HG03175 (cell line): ENCODE results near the gene YES1.
"Not testable (repeated sequence)": the region's sequence is repeated elsewhere in the genome, so short reads cannot be mapped to it uniquely, and the experiment has no call there.

Experiments used
- ATAC-seq: cut with Tn5 transposase; IDR thresholded peaks from one replicate; pipeline ENCODE4 v1.9.1; 2021; ENCODE audit warnings: mild to moderate bottlenecking, moderate library complexity; ENCODE audit not compliant: unreplicated experiment

YES1 gene

DNA sequence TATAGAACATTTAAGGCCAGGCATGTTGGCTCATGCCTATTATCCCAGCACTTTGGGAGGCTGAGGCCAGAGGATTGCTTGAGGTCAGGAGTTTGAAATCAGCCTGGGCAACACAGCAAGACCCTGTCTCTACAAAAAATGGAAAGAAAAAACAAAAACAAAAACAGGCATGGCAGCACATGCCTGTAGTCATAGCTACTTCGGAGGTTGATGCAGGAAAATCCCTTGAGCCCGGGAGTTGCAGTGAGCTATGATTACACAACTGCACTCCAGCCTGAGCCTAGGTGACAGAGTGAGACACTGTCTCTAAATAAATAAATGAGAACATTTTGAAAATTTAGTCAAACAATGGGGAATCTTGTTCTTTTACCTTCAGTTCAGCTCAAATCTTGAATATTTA is 12.1 kb upstream of the YES1 start:
- ATAC-seq: no peak

DNA sequence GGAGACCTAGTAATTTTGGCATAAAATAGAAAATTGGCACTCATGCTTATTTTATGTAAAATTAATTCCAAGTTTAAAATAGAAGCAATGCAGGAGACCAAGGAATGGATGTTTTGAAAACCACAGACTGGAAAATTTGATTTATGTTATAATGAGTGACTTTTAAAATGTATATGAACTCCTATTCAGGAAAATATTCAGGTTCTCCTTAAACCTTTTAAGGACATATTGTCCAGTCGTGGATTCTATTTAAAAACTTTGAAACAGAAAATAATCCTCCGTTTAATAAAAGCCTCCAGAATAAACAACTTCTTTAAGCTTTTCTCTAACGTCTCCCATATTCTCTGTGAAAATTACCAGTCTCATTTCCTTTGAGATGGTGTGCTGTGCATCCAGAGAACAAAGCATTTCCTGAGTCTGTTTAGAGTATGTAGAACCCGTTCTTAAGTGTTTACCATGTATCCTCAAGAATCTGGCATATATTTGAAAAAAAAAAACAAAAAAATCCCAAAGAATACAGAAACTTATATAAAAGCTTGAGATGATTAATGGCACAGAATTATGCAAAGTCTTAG is 8.6 kb upstream of the YES1 start:
- no peak for ATAC-seq

DNA sequence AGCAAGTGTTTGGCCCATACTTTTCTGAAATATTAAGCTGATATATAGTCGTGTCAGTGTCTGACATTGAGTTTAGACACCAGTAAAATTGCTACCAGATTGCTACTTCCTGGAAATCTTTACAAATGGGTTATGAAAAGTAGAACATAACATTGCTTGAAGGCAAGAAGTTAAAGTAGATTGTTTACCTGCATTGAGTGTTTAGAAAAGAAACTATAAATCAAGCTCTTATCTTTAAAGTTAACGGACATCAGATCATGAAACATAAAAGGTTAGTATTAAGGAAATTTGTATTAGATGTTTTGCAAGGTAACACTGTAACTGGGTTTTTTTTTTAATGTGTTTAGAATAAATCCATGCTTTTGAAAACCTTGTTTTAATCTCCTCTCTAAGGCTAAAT is 4.8 kb upstream of the YES1 start:
- ATAC-seq: no peak

DNA sequence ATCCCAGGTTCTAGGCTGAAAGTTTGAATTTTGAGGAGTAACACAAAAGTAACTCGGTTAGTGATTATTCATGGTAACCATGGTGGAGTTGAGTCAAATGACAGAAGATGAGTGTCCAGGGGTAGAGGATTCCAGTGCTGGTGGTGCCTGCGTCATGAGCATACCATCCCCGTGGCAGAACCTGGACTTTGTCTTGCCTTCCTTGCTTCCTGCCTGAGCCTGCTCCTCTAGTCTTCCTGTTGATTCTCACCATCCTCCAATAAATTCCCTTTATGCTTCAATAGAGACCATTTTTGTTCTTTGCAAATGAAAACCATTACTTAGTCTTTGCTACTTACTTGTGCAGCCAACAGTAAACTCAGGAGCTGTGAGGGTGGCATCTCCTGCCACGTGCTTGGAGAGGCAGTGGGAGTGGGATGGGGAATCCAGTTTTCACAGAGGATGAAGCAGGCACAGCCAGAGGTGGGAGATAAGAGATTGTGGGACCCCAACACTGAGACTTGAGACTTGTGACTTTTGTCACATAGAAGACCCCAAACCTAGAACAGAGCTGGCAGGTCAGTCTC is 4.1 kb upstream of the YES1 start:
- ATAC-seq: no peak

DNA sequence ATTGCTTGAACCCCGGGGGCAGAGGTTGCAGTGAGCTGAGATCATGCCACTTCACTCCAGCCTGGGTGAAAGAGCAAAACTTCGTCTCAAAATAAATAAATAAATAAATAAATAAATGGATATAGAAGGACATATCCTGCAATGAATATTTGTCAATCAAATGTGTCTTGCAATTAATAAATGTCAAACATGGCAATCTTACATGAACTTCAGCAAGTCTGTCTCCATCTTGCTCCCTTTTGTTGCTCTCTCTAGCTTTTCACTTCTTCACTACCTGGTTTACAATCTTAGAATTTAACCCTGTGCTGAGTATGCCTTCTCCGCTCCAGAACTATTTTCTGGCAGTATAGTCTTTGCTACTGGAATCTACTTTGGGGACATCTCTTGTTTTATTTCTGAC is 3.3 kb upstream of the YES1 start:
- ATAC-seq: no peak

DNA sequence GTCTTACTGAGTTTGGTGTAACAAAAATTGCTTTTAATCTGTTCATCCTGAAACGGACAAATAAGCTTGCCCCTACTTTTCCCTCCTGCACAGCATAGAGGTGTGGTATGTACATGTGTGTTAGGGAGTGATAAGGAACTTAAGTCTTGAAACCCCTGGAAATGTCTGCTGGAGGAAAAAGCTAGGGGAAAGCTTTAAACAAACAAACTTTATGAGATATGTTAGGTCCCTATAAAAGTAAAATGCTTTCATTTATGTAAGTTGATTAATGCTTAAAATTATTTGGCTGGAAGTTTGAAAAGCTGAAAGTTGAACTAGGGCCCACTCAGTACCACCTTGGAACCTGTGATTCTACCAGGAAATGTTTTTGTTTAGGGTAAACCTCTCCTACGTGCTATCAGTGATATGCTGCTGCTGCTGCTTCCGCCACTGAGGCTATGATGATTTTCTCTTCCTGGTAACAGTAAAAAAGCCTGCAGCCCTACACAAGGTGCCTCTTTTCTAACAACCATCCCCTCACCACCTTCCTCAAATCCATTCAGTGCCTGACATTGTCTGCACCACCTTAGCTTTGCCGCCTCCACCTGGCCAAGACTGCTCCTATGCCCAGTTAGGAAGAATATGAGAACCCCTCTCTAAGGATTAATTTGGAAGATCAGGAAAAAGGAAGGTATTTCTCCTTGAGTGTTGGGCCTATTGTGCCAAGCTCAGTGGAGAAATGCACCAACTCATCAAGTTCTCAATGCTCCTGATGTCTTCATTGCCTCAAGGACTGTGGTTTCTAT is 2.5 kb upstream of the YES1 start:
- ATAC-seq: no peak

DNA sequence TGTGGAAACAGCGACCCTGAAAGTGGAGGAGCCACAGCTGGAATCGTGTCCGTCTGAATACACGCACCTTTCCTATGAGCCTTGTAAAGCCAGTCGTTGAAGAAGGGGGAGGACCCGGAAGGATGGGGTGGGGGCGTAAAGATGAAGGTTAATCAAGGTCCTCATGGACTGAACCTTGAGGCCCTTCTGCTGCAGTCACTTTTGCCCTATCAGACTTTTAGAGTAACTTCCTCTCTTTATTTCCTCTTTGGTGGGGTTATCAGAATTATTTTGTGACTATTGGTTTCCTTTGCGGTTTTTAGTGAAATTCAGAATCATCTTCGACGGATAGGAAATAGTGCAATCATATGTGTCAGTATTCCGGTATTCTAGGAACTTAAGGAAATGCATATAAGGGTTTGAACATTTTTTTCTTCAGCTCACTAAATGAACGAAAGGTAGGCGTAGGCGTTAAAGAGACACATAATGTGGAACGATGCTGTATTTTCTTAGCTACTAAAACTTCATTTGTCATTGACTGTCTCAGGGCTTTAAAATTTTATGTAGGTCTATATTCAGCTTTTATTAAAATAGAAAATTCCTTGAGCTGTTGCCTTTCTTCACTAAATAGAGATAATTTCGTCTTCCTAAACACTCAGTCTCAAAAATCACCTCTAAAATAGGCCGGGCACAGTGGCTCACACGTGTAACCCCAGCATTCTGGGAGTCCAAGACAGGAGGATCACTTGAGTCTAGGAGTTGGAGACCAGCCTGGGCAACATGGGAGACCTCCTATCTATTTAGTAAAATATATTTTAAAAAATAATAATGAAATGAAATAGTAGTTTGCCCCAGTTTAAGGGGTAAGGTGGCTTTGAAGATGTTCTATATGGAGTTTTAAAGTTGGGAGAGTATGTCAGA is 1.4 kb upstream of the YES1 start:
- ATAC-seq: no peak

DNA sequence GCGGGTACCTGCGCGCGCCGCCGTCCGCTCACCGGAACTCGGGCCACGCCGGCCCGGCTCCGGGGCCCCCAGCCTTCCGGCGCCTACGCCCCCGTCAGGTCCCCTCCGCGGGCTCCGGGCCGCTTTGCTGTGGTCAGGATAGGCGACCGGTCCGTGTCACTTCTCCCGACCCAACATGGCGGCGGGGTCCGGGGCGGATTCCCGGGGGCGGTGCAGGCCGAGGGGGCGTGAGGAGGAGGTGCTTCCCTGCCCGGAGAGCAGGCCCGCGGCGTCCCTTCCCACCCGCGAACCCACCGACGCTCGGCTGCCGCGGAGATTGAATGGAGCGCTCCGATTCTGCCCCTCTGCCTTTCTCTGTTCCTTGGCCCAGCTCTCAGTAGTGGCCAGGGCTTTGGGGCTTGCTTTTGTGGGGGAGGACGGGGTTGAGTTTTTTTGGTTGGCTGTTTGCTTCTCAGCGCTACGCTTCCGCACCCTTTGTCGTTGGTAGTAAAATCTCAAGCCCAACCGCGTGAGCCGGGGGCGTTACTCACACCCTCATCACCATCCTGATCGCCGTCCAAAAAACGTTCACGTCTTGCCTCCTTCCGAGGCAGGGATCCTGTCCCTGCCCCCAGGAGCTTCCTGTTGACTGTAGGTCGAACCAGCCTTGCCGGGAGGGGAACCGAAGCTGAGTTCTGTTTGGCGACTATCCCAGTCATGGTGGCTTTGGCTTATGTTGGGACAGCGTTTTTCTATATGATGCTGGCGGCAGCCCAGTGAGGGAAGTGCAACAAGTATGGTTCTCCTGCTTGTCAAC is 532 bp upstream of the YES1 start:
- ATAC-seq: peak; percentile 46

DNA sequence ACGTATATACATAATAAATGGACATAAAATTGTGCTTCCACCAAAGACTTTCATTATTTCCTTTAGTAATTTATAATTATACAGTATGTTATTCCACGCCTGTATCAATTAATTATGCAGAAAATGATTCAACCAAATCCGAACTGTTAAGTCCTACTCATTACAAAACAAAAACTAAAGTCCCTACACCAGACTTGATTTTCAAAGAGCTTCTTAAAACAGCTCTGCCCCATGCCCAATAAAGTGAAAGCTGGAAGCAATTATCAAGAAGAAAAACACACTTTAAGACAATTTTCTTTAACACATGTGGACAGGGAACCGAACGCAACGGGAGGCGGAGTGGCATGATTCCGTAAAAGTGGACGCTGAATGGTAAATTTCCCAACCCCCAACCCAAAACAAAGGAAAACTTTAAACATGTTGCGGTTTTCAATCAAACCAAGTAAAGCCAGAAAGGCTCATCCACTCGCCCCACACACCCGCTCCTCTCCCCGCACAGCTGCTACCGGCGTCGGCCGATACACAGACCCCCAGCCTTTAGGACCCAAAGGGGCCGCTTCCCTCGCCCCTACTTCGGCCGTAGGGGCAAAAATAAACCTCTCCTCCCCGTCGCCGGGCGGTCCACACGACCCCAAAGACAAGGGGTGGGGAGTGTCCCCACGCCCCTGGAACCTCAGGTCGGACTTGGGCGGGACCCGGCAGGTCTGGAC is 705 bp downstream of the YES1 start:
- ATAC-seq: peak; percentile 8

DNA sequence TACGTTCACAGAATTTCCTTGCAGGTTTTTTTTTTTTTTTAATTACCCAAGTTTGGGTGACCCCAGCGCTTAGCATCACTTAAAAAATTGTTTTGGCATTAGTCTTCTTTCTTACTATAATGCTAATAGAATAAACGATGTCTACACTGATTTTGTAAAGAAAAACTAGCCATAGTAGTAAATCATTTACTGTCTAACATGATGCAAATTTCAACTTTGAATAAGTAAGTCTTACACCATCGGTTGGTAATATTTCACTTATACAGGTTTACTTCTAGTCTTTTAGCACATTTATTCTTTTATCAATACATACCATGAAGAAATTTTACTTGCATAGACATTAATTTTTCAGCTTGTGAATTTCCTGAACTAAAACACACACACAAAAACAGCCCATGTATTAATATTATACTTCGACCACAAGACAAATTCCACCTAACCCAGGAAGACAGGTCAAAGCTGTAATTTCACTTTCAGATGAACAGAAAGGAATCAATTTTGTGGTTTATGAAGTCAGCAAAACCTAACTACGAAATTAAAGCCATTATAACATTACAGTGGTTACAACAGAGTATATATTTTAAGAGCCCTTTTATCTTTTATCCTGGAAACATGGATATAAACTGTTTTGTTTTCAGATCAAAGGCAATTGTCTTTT is 1.9 kb downstream of the YES1 start:
- peak; percentile 35 for ATAC-seq

DNA sequence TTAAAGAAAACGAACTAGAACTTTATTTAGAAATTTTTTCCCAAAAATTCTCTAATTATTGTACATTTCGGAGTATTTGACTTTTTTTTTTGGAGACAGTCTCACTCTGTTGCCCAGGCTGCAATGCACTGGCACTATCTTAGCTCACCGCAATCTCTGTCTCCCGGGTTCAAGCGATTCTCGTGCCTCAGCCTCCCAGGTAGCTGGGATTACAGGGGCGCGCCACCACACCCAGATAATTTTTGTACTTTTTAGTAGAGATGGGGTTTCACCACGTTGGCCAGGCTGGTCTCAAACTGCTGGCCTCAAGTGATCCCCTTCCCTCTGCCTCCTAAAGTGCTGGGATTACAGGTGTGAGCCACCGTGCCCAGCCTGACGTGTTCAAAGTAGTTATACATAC is 2.8 kb downstream of the YES1 start:
- ATAC-seq: not testable (repeated sequence)

DNA sequence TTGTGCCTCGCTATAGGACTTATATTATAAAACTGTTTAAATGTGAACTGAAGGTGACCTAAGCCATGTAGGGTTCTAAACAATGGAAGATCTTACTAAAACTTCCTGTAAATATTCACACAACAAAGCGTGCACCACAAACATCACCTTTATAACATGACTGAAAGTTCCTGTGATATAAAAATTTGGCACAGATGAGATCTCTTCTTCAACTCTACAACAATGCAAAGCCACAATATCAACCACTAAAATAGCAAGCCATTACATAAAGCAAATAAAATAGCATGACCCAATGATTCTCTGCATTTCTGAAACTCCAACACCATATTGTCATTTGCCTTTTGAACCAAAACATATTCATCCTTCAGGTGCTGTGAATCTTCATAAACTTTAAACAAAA is 3.5 kb downstream of the YES1 start:
- no peak for ATAC-seq

DNA sequence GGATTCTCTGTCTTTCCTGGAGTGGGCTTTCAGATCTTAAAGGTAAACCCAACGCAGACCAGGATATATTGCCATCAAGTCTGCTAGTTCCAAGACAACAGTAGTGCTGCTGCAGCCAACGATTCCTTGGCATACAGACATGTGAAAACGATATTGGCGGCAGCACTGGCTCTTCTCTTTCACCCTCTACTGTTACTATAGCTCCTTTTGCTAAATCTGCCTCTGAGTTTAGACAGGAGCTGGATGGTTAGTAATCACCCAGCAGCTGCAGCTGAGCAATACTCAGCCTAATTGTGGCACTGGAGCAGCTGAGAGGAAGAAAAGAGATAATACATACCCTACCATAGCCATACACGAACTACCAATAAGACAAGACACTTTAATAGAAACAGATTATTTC is 4.0 kb downstream of the YES1 start:
- no peak for ATAC-seq

DNA sequence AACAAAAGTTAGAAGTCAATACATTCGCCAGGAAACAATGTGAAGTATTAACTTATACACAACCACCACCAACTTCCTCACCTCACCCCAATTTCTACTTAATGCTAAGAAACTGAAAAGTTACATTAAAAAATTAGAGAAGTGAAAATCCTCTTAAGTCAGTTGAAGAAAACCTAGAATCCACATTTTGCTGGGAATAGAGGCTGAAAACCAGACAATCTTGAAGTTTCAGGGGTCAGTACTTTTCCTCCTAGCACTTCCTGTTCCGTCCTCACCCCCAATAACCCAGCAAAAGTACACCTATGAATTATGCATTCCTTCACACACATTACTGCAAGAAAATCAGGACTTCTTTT is 6.3 kb downstream of the YES1 start:
- peak; percentile 33 for ATAC-seq

DNA sequence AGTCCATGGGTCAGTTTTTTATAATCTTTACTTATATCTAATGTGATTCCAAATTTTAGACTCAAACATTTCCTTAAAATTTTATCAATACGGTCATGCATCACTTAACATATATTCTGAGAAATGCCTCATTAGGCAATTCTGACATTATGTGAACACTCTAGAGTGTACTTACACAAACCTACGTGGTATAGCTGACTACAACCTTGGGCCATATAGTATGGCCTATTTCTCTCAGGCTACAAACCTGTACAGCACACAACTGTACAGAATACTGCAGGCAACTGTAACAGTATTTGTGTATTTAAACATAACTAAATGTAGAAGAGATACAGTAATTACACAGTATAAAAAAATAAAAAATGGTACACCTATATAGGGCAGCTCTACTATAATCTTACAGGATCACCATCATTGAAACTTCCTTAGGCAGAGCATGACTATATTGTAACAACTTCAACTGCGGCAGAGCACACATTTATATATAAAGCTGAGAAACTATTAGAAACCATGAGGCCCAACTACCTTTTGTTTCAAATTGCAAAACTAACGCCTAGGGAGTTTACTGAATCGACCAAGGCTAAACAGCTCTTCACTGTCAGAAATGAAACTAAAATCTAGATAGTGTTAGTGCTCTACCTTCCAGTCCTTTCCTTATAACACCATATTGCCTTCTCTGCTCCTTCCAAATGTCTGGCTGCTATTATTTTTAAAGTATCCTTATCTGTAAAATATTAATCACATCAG is 6.9 kb downstream of the YES1 start:
- peak; percentile 45 for ATAC-seq

DNA sequence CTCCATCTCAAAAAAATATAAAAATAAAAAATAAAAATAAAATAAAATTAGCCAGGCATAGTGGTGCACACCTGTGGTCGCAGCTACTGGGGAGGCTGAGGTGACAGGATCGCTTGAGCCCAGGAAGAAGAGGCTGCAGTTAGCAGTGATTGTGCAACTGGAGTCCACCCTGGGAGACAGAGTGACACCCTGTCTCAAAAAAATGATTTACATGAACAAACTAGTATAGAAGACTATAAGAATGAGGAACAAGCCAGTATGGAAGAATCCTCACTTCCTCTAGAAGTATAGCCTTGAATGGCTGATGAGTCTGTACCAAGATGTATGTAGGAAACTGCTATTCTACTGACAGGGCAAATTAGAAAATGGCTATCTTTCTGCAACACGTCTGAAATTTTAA is 10.9 kb downstream of the YES1 start:
- no peak for ATAC-seq

DNA sequence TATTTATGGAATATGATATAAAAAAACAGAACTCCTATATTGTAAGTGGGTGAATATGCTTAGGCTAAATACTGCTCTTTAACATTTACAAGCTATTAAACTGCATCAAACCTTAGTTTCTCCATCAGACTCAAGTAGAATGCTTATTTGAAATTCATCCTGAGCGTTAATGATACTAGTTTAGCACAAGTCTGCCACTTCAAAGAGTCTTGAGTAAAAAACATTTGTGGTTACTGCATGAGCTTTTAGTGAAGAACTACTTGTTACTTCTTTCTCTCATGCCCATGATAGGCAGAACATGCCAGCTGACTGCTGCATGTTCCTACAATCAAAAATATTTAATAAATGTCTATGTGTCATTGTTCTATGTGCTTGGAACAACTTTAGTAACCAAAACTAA is 12.1 kb downstream of the YES1 start:
- no peak for ATAC-seq

DNA sequence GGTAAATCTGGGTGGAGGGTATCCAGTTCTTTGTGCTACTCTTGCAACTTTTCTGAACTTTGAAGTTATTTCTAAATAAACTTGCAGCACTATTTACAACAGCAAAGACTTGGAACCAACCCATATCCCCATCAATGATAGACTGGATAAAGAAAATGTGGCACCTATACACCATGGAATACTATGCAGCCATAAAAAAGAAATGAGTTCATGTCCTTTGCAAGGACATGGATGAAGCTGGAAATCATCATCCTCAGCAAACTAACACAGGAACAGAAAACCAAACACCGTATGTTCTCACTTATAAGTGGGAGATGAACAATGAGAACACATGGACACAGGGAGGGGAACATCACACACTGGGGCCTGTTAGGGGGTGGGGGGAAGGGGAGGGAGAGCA is 16.7 kb downstream of the YES1 start:
- ATAC-seq: not testable (repeated sequence)

DNA sequence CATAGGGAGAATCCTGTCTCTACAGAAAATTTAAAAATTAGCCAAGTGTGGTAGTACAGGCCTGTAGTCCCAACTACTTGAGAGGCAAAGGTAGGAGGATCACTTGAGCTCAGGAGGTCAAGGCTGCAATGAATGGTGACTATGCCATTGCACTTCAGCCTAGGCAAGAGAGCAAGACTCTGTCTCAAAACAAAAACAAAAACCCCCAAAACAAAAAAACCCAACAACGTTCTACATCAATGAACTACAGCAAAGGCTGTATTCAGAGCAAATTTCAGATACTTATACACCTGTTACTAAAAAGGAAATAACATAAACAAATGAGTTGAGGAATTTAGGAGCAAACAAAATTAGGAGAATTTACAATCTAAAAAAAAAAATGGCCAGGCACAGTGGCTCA is 22.6 kb downstream of the YES1 start:
- no peak for ATAC-seq
